Stimulated activated CD4-positive, alpha-beta T cell treated with anti-CD3 and anti-CD28 coated beads, Interleukin-4, amount 100 ng/mL, for 48 hours (primary cell): ENCODE measurements around the gene RPL27.
A peak's percentile ranks its signal among the peaks of the same experiment; 100 is the strongest.
"Not testable (repeated sequence)": the region's sequence is repeated elsewhere in the genome, so short reads cannot be mapped to it uniquely, and the experiment has no call there.

Source experiments
- DNase-seq, 2 donors: peaks; one replicate each; pipeline ENCODE4 v3.0.0-alpha.2; 2020; ENCODE audit warnings: low read depth in 2 of 2

The RPL27 gene

GRCh38 chr17:42997984-42998938 lies at the start of gene RPL27:
RPL27 (plus strand) TSS chr17:42998419; CDS start chr17:42998751, 332 bp downstream.
- DNase-seq = peak; percentile 90 to 95

GRCh38 chr17:42950044-42950783 lies 48.0 kb upstream of the RPL27 start:
- no peak for DNase-seq

GRCh38 chr17:42953669-42954068 lies 44.5 kb upstream of the RPL27 start:
- no peak for DNase-seq

GRCh38 chr17:42964161-42964932 lies 33.9 kb upstream of the RPL27 start, which contains the start of gene AARSD1:
AARSD1 (minus strand) TSS chr17:42964454; CDS start chr17:42964440, 14 bp downstream.
- DNase-seq = peak; percentile 85 to 89

- no peak for DNase-seq
Measured at GRCh38 chr17:42967925-42968324, 30.3 kb upstream of the RPL27 start.

- DNase-seq = no peak
Measured at GRCh38 chr17:42969001-42969581, 29.1 kb upstream of the RPL27 start.

GRCh38 chr17:42971589-42971988 lies 26.6 kb upstream of the RPL27 start:
- no peak for DNase-seq

- not testable (repeated sequence) for DNase-seq
Measured at GRCh38 chr17:42973323-42973722, 24.9 kb upstream of the RPL27 start.

GRCh38 chr17:42975265-42975664 lies 23.0 kb upstream of the RPL27 start:
- DNase-seq = no peak

GRCh38 chr17:42975701-42976100 lies 22.5 kb upstream of the RPL27 start:
- not testable (repeated sequence) for DNase-seq

- DNase-seq = peak; percentile 22 to 38
Measured at GRCh38 chr17:42979511-42980273, 18.5 kb upstream of the RPL27 start, which contains the start of gene PTGES3L. PTGES3L (minus strand) TSS chr17:42980080; CDS start chr17:42980053, 27 bp downstream.

- peak; percentile 86 to 90 for DNase-seq
Measured at GRCh38 chr17:42980274-42980765, 17.9 kb upstream of the RPL27 start, which contains the start of gene RUNDC1. RUNDC1 (plus strand) TSS chr17:42980565; CDS start chr17:42980577, 12 bp downstream.

GRCh38 chr17:42980766-42981397 lies 17.3 kb upstream of the RPL27 start:
- peak; percentile 56 to 71 for DNase-seq

GRCh38 chr17:42982266-42982665 lies 16.0 kb upstream of the RPL27 start:
- DNase-seq = no peak

- DNase-seq = no peak
Measured at GRCh38 chr17:42985225-42985624, 13.0 kb upstream of the RPL27 start.

GRCh38 chr17:42989141-42989540 lies 9.1 kb upstream of the RPL27 start:
- no peak for DNase-seq

GRCh38 chr17:42989726-42990652 lies 8.2 kb upstream of the RPL27 start:
- no peak for DNase-seq

GRCh38 chr17:42991471-42991870 lies 6.7 kb upstream of the RPL27 start:
- no peak for DNase-seq

GRCh38 chr17:42992872-42993271 lies 5.3 kb upstream of the RPL27 start:
- no peak for DNase-seq
